Mucosa of descending colon (tissue), 3 donors: ENCODE results near the gene HOXB3. TPM values are rescaled to one million over a fixed set of nuclear protein-coding genes. Genes with fewer than 3 reads are reported as not detected.

Experiments
- ATAC-seq: fragments of 200-7000 bp; cut with Tn5 transposase; one replicate; pipeline ENCODE4 v1.9.1; 2020; ENCODE audit warnings: mild to moderate bottlenecking, moderate library complexity
- DNase-seq, 3 donors: peaks; one replicate each; pipeline ENCODE4 v3.0.0-alpha.2; 2020
- H3K36me3 ChIP-seq: fragments of 200-600 bp; one replicate; pipeline ENCODE4 v1.8.0; 2021; ENCODE audit warnings: low read depth, mild to moderate bottlenecking
- H3K4me1 ChIP-seq: fragments of 200-600 bp; one replicate; pipeline ENCODE4 v1.8.0; 2021; ENCODE audit warnings: low read depth, mild to moderate bottlenecking
- H3K4me3 ChIP-seq: fragments of 200-600 bp; one replicate; pipeline ENCODE4 v1.8.0; 2021; ENCODE audit warnings: mild to moderate bottlenecking
- H3K9me3 ChIP-seq: fragments of 200-600 bp; one replicate; pipeline ENCODE4 v1.8.0; 2021; ENCODE audit warnings: mild to moderate bottlenecking
- CTCF ChIP-seq: fragments of 200-600 bp; IDR thresholded peaks from one replicate; pipeline ENCODE4 v1.8.0; 2022; ENCODE audit warnings: antibody characterized with exemption, mild to moderate bottlenecking
- intact Hi-C, 2 donors: fragments of 100-400 bp; cut with DNase I in 1 of 2; cut with micrococcal nuclease in 1 of 2; formaldehyde crosslinking; loops; one replicate each; pipeline versions ENCODE4 v1.11.0 to v1.11.1; 2022; cut with DNase I, micrococcal nuclease
- total RNA-seq, 3 donors: library from RNA; stranded (reverse); fragmentation: NEBNext Ultra II Directional in 2 of 3; extraction: Animal tissue kit (Norgen Biotek cat#: 25700) in 2 of 3; gene quantifications; one replicate each; pipeline versions ENCODE4 v1.2.1 to v1.2.4, GENCODE V29; 2021 to 2023
- donor health status: DM: no; HTN: no; CAD: no; lungs with moderate emphysema.
- donor health status: DM: no; HTN: no; CAD: no.
- donor health status: DM: no; HTN: yes; CAD: no.

Gene HOXB3
- total RNA-seq, 3 donors from 2014 or later, result 42.4 to 64.8 (median 43.4) TPM

GRCh38 chr17:48565022-48565554 lies 25.0 kb downstream of the HOXB3 start:
- no peak for TF ChIP-seq CTCF
- intact Hi-C loops, result no loop called here
- Histone ChIP-seq H3K36me3 (no peaks in the 10 kb centered on the region), H3K4me3 (no peak overlapping the region), H3K9me3 (no peaks in the 10 kb centered on the region), H3K4me1 (peaks cover 51% of the 10 kb centered on the region)
- peak in 1 of 3 donors; percentile 14 for DNase-seq
- ATAC-seq, result no peak

GRCh38 chr17:48564188-48565021 lies 25.6 kb downstream of the HOXB3 start:
- no peak for DNase-seq
- TF ChIP-seq CTCF, result no peak
- H3K9me3 ChIP-seq, result no peaks in the 10 kb centered on the region
- intact Hi-C loops, result no loop called here
- H3K4me3 ChIP-seq, result no peak overlapping the region
- ATAC-seq, result no peak
- H3K36me3 ChIP-seq, result no peaks in the 10 kb centered on the region
- H3K4me1 ChIP-seq, result peaks cover 51% of the 10 kb centered on the region

- no peak for ATAC-seq
- H3K4me1 ChIP-seq, result peaks cover 51% of the 10 kb centered on the region
- H3K4me3 ChIP-seq, result no peak overlapping the region
- DNase-seq, result peak in 1 of 3 donors; percentile 16
- no peaks in the 10 kb centered on the region for H3K36me3 ChIP-seq
- TF ChIP-seq CTCF, result no peak
- no peaks in the 10 kb centered on the region for H3K9me3 ChIP-seq
- intact Hi-C loops, result no loop called here
Observed at GRCh38 chr17:48563867-48564187, 26.2 kb downstream of the HOXB3 start.

- no peak overlapping the region for H3K4me3 ChIP-seq
- no peak for TF ChIP-seq CTCF
- DNase-seq, result peak in 1 of 3 donors; percentile 23
- ATAC-seq, result no peak
- peaks cover 50% of the 10 kb centered on the region for H3K4me1 ChIP-seq
- H3K36me3 ChIP-seq, result no peaks in the 10 kb centered on the region
- intact Hi-C loops, result no loop called here
- no peaks in the 10 kb centered on the region for H3K9me3 ChIP-seq
Observed at GRCh38 chr17:48563385-48563838, 26.6 kb downstream of the HOXB3 start.

- H3K4me3 ChIP-seq, result no peak overlapping the region
- H3K36me3 ChIP-seq, result no peaks in the 10 kb centered on the region
- peak in 1 of 3 donors; percentile 21 for DNase-seq
- TF ChIP-seq CTCF, result no peak
- peaks cover 46% of the 10 kb centered on the region for H3K4me1 ChIP-seq
- intact Hi-C loops, result no loop called here
- no peaks in the 10 kb centered on the region for H3K9me3 ChIP-seq
- ATAC-seq, result no peak
Observed at GRCh38 chr17:48562934-48563333, 27.1 kb downstream of the HOXB3 start.
